Raji (cell line): ENCODE data around the gene CDK18.

Source experiments
- POLR2A ChIP-seq: IDR thresholded peaks from 2 replicates; pipeline ENCODE4 v1.6.1; 2011; ENCODE audit warnings: low read depth, low read length, control low read depth; ENCODE audit not compliant: insufficient read depth

CDK18 gene

GRCh38 chr1:205495237-205495823 is 9.1 kb upstream of the CDK18 start:
- TF ChIP-seq POLR2A, result no peak

GRCh38 chr1:205496661-205497060 is 7.8 kb upstream of the CDK18 start:
- TF ChIP-seq POLR2A, result no peak

GRCh38 chr1:205497351-205497750 is 7.1 kb upstream of the CDK18 start:
- TF ChIP-seq POLR2A, result no peak

GRCh38 chr1:205499789-205500188 is 4.7 kb upstream of the CDK18 start:
- no peak for TF ChIP-seq POLR2A

GRCh38 chr1:205500240-205501233 is 3.9 kb upstream of the CDK18 start:
- no peak for TF ChIP-seq POLR2A

GRCh38 chr1:205502111-205502810 is 2.2 kb upstream of the CDK18 start:
- TF ChIP-seq POLR2A, result no peak

- no peak for TF ChIP-seq POLR2A
Observed at GRCh38 chr1:205502992-205503391, 1.5 kb upstream of the CDK18 start.

GRCh38 chr1:205505076-205505729 is 734 bp downstream of the CDK18 start:
- no peak for TF ChIP-seq POLR2A

GRCh38 chr1:205505791-205506190 is 1.3 kb downstream of the CDK18 start:
- no peak for TF ChIP-seq POLR2A

GRCh38 chr1:205506409-205507200 is 2.1 kb downstream of the CDK18 start:
- no peak for TF ChIP-seq POLR2A

- no peak for TF ChIP-seq POLR2A
Observed at GRCh38 chr1:205508227-205508714, 3.8 kb downstream of the CDK18 start.

- TF ChIP-seq POLR2A, result no peak
Observed at GRCh38 chr1:205510308-205510950, 6.0 kb downstream of the CDK18 start.

- no peak for TF ChIP-seq POLR2A
Observed at GRCh38 chr1:205510951-205511330, 6.5 kb downstream of the CDK18 start.

GRCh38 chr1:205512059-205513045 is 7.9 kb downstream of the CDK18 start:
- TF ChIP-seq POLR2A, result no peak
